Measurements from ENCODE around the gene FAM13A.
A peak's percentile ranks its signal among the peaks of the same experiment; 100 is the strongest.

The FAM13A gene

GRCh38 chr4:88705223-88705622 lies 351.8 kb downstream of the FAM13A start:
- no peak for DNase-seq

DNA sequence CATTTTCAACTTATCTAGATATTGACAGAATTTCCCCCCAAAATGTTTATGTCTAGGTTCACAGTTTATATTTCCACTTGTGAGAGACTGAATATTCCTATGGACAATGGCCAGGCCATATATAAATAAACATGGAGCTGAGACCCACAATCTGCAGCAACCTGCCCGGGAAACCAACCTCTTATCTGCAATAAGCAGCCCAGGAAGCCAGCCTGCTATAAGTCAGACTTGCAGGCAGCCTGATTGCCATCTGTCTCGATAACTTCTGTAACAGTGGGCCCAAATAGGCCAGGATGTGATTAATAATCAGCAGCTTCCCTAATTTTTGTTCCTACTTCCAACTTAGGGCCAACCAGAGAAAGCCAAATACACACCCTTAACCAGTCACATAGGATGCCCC lies 354.2 kb downstream of the FAM13A start:
- DNase-seq, result no peak

GRCh38 chr4:88698519-88698918 lies 358.5 kb downstream of the FAM13A start:
- DNase-seq, result no peak

- peak; percentile 28 for DNase-seq
Measured at GRCh38 chr4:88697588-88698329, 359.2 kb downstream of the FAM13A start, which contains the start of gene NAP1L5. TSS of gene NAP1L5 (minus strand) at chr4:88697829. CDS start at chr4:88697754, 75 bp downstream.

DNA sequence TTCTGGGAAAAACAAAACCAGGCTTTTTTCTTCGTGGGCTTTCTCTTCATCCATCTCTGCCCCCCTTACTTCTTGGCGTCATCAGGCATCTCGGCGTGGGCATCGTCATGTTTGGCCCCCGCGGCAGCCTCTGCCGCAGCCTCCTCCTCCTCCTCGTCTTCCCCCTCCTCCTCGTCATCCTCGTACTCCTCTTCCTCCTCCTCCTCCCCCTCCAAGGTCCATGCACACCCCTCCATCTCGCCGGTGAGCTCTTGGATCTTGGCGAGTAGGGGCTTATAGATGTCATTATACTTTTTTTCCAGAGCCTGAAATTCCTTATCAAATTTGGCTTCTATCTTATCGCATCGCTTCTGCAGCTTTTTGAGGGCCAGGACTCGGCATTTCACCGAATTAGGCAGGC lies 359.8 kb downstream of the FAM13A start:
- no peak for DNase-seq

- no peak for DNase-seq
Measured at GRCh38 chr4:88696630-88697029, 360.4 kb downstream of the FAM13A start.

DNA sequence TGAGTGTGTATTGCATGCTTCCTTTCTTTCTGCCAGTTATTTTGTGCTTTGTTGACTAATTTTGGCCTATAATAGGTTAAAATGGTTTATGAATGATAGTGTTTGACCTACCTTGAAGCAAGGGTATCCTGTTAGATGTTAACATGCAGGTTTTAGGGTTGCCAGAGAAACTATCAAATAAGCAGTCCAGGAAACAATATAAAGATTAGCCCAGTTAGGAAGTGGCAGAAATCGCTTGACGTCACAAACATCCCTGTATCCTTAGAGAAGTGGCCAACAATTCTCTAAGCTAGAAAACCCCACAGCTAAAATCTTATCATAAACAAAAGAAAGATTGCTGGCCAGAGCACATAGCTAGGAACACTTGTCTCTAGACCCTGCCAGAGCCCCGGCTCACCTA lies 363.2 kb downstream of the FAM13A start:
- DNase-seq, result no peak

- DNase-seq, result no peak
Measured at GRCh38 chr4:88690355-88690754, 366.6 kb downstream of the FAM13A start.

DNA sequence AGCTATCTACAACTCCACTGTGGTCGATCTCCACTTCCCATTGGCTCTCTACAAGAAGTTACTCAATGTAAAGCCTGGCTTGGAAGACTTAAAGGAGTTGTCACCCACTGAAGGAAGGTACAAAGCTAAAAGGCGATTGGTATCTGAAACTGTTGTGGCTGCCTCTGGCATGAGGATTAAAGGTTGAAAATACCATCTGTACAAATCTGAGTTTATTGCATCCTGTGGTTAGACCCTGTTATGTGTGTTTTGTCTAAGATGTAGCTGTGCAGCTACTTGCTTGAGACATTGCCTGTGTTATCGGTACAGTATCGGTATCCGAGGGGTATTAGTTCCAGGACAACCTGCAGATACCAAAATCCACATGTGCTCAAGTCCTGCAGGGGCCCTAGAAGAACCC lies 375.8 kb downstream of the FAM13A start:
- DNase-seq, result no peak
